Gastroesophageal sphincter (tissue), 3 donors: ENCODE results near the gene SEMA4D.

ENCODE experiments used
- EP300 ChIP-seq: sonication (generic); formaldehyde crosslinking; IDR thresholded peaks from one replicate; pipeline ENCODE4 v1.6.1; 2017; ENCODE audit warnings: antibody characterized with exemption, mild to moderate bottlenecking
- POLR2A ChIP-seq, 2 donors: fragments of 450-650 bp; IDR thresholded peaks; one replicate each; pipeline ENCODE4 v1.6.1; 2017; ENCODE audit warnings: antibody characterized with exemption in 2 of 2, mild to moderate bottlenecking in 2 of 2, moderate library complexity in 1 of 2
- POLR2AphosphoS5 ChIP-seq: sonication (generic); formaldehyde crosslinking; IDR thresholded peaks from one replicate; pipeline ENCODE4 v1.6.1; 2017; ENCODE audit warnings: antibody characterized with exemption
- TF ChIP-seq, protein P1 (sequence below), 4 experiments: fragments of 200-600 bp in 2 of 4; fragments of 450-650 bp in 2 of 4; sonication (generic) in 1 of 4; IDR thresholded peaks; one replicate each; pipeline ENCODE4 v1.5.1; 2017 to 2019; ENCODE audit warnings: antibody characterized with exemption in 4 of 4, mild to moderate bottlenecking in 2 of 4, moderate library complexity in 2 of 4

DNA sequence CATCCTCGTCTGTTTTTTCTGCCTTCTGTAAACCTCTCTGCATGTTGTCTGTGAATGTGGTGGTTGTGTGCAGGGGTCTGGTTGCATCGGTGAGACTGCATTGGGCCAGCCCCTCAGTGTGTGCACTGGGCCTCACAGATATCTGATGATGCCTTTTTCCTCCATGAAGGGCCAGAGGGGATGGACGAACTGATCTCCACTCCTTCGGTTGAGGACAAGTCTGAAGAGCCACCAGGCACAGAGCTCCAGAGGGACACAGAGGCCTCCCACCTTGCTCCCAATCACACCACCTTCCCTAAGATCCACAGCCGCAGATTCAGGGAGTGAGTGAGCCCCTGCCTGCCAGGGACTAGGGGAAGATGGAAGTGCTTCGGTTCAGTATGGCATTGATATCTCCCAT, 148.3 kb downstream of the SEMA4D start:
- TF ChIP-seq, protein P1, sequence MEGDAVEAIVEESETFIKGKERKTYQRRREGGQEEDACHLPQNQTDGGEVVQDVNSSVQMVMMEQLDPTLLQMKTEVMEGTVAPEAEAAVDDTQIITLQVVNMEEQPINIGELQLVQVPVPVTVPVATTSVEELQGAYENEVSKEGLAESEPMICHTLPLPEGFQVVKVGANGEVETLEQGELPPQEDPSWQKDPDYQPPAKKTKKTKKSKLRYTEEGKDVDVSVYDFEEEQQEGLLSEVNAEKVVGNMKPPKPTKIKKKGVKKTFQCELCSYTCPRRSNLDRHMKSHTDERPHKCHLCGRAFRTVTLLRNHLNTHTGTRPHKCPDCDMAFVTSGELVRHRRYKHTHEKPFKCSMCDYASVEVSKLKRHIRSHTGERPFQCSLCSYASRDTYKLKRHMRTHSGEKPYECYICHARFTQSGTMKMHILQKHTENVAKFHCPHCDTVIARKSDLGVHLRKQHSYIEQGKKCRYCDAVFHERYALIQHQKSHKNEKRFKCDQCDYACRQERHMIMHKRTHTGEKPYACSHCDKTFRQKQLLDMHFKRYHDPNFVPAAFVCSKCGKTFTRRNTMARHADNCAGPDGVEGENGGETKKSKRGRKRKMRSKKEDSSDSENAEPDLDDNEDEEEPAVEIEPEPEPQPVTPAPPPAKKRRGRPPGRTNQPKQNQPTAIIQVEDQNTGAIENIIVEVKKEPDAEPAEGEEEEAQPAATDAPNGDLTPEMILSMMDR (IDR thresholded peaks at IDR 0.05) = no peak
- TF ChIP-seq EP300 (no peak), POLR2A (IDR thresholded peaks at IDR 0.05) (no peak), POLR2AphosphoS5 (no peak)
